Stimulated activated CD8-positive, alpha-beta memory T cell treated with anti-CD3 and anti-CD28 coated beads, Interleukin-2, amount 100 ng/mL, for 48 hours (primary cell): Measurements from ENCODE around the gene TECTA.
"Not testable (repeated sequence)": the region's sequence is repeated elsewhere in the genome, so short reads cannot be mapped to it uniquely, and the experiment has no call there.

Experiments used
- DNase-seq, 2 donors: peaks; one replicate each; pipeline ENCODE4 v3.0.0-alpha.2; 2020; ENCODE audit warnings: low read depth in 2 of 2

The TECTA gene

DNA sequence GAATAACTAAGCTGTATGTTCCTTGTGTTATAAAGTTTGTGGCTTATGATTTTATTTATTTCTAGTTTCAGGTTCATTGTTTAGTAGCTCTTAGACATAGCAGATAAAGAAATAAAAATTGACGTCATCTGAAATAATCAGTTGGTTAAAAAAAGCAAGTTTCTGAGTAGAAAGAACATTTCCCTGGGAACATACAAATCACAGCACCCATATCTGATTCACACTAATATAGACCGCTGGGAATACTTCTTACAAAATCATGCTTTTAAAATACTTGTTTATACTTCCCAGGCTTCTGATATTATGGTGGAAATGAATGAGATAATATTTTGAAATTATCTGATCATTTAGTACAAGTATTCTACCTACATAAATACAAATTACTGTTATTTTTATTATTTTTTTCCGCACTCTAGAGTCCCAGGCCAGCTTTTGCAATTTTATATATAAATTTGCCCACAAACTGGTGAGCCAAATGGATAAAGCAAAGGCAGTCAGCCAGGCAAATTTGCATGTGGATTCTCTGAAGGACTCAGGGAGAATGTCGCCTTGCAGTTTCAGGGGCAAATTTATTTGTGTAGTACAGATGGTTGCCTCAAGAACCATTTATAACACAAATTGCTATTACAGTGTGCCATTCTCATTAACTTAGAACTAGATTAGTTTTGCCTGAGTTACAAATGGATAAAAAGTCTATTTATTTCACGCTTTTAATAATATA, 128.6 kb downstream of the TECTA start:
- no peak for DNase-seq

DNA sequence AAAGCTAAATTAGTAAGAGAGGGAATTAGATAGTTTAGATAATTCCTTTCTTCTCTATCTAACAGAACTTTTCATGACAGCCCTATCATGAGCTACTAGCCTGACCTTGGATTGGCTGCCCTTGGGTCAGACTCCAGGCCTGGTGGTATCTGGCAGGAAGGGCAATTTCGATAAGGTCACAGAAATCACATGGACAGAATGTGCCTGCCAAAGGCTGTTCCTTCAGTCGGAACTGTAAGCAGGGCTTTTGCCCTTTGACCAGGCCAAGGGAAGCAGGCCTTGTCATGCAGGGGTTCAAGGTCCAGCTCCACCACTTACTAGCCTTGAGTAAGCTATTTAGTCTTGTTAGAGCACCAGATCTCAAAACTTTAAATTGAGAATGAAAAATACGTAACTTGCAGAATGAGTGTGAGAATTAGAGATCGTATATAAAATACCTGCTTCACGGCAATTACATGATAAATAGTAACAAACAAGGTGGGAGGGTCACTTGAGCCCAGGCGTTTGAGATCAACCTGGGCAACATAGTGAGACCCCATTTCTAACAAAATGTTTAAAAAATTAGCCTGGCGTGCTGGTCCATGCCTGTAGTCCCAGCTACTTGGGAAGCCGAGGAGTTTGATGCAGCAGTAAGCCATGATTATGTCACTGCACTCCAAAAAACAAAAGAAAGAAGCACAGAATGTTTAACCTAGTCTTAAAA, 130.7 kb downstream of the TECTA start:
- DNase-seq = no peak

GRCh38 chr11:121235057-121235456, 134.0 kb downstream of the TECTA start:
- DNase-seq = no peak

DNA sequence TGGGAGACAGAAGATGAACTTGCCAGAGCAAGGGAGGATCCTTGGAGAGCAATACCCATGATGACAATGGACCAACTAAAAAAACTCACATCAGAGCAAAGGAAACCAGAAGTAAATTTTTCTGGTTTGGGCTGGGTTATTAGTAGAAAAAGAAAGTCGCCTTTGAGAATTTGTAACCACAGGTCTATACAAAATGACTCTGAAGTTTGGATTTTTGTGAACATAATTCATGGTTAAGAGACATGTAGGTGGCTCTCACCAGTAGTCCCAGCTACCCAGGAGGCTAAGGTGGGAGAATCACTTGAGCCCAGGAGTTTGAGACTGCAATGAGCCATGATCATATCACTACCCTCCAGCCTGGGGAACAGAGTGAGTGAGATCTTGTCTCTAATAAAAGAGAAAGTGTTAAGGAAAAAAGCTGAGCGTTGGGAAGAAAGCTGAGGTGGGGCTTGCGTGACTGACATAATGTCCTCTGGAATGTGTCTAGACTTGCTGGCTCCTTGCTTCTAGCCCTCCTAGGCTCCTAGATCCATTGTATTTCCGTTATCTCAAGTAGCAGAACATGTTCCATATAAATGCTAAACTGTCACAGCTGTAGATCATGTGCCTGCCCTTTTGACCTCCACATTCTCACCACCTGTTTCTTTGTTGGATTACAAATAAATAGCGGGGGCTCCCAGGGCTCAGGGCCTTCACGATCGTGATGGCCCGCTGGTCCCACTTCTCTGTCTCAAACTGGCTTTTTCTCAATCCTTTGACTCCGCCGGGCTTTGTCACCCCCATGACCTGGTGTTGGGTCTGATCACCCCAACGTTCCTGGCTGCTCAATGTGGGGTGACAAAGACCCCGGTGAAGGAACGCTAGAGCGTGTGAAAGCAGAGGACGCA, 135.3 kb downstream of the TECTA start:
- no peak for DNase-seq

DNA sequence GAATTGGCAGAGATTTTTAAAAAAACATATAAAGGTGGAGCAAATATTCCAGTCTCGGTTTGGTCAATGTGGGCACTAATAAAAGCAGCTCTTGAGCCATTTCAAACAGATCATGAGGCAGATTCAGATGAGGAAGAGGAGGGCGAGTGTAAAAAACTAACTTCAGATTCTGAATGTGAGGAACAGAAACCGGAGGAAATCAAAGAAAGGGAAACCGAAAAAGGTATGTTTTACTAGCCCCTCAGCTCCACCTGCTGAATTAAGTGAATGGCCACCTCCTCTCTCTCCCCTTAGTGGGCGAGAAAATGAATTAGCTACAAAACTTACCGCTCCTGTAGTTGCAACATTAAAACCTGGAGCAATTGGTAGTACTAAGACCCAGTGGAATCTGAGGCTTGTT, 136.2 kb downstream of the TECTA start:
- not testable (repeated sequence) for DNase-seq

DNA sequence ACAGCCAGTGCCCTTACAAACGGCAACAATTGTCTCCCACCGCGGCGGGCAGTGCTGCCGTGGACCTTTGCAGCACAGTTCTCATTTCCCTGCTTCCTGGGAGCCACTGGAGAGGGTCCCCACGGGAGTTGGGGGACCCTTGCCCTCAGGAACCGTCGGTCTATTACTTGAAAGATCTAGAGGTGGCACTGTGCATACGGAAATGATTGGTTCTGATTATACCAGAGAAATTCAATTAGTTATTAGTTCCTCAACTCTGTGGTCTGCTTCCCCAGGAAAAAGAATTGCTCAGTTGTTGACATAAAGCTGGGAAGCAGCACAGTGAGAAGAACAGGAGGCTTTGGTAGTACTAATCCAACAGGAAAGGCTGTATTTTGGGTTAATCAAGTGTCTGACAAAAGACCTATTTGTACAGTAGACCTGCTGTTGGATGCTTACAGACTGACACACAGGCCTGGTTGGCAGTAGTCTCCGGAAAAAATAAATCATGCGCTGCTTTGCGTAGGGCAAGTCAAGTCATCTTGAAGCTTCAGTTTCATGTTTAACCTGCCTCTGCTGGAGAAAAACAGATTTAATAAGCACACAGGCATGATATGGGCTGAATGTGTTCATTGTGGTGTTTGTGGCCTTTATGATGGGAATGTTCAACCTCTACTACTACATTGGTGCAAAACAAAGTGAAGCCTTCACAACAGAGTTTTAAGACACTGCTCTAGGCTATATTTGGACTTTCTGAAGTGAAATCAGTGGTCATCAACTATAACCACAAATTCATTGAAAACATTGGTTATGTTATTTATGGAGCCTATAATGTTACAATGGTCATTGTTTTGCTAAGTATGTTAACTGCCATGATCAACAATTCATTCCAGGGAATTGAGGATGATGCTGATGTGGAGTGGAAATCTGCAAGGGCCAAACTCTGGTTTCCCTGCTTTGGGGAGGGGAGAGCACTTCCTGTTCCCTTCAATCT, 136.9 kb downstream of the TECTA start:
- no peak for DNase-seq

- DNase-seq = no peak
Measured at GRCh38 chr11:121238956-121239355, 137.9 kb downstream of the TECTA start.

DNA sequence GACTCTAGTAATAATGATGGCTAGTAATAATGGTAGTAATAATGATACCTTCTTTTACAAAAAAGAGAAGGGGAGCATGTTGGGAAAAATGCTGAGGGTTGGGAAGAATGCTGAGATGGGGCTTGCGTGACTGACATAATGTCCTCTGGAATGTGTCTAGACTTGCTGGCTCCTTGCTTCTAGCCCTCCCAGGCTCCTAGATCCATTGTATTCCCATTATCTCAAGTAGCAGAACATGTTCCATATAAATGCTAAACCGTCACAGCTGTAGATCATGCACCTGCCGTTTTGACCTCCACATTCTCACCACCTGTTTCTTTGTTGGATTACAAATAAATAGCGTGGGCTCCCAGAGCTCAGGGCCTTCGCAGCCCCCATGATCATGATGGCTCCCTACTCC, 139.0 kb downstream of the TECTA start:
- DNase-seq = not testable (repeated sequence)

DNA sequence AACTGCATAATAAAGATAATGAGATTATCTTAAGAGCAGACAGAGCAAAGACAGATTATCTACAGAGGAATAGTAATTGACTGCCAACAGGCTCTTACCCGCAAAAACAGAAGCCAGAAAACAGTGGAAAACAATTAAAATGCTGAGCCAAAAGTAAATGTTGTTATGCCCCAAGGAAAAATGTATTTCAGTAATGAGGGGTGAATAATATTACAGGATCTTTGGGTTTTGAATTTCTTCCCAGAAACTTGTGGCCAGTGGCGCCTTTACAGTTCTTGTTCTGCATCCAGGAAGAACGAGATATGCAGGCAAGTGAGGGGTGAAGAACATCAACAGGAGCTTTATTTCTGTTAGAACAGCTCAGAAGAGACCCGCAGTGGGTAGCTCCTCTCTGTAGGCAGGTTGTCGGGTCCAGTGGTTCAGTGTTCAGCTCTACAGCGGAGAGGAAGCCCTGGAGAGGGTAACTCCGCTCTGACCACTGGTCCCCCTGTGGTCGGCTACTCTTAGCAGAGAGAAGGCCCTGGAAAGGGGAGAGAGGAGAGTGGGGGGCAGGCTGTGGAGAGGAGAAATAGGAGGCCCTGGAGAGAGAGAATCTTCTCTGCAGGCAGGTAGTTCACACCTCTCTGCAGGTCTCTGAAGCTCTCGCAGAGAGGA, 139.7 kb downstream of the TECTA start:
- no peak for DNase-seq
